ENCODE measurements around the gene ANKMY1. TPM values are rescaled to one million over a fixed set of nuclear protein-coding genes. Genes with fewer than 3 reads are reported as not detected.

Gene ANKMY1
- total and polyA plus RNA-seq, 2 experiments from 2014 or later = 9.2 to 11.1 TPM

GRCh38 chr2:240462073-240462706 is 95.6 kb downstream of the ANKMY1 start:
- Histone ChIP-seq H3K36me3 (replicated peaks; ENCODE audit: insufficient read depth, low read depth) (no peaks in the 10 kb centered on the region), H3K27ac (no peak overlapping the region), H2AFZ (no peak overlapping the region), H3K4me2 (no peak overlapping the region), H3K79me2 (no peaks in the 10 kb centered on the region), H3K4me3 (no peak overlapping the region), H3K27me3 (no peaks in the 10 kb centered on the region), H4K20me1 (ENCODE audit: insufficient read depth, poor library complexity, severe bottlenecking) (peaks cover 16% of the 10 kb centered on the region), H3K9me3 (ENCODE audit: low read depth) (no peaks in the 10 kb centered on the region), H3K4me1 (ENCODE audit: insufficient read depth) (peaks cover 7% of the 10 kb centered on the region), H3K9me2 (replicated peaks; ENCODE audit: insufficient read depth) (no peaks in the 10 kb centered on the region)
- no peak for DNase-seq (ENCODE audit: low spot score)
- 96% methylated on average over 37 of the region's 41 CpGs for WGBS (ENCODE audit: low lambda C conversion rate, missing lambda C conversion rate)
- no peak for TF ChIP-seq EZH2 (IDR thresholded peaks at IDR 0.05; ENCODE audit: borderline replicate concordance)
- TF ChIP-seq EZH2phosphoT487 (IDR thresholded peaks at IDR 0.05; ENCODE audit: low read depth, severe bottlenecking, unreplicated experiment) = no peak
- TF ChIP-seq CTCF (IDR thresholded peaks at IDR 0.05; ENCODE audit: poor library complexity) = no peak

- no peaks in the 10 kb centered on the region for H3K9me3 ChIP-seq (ENCODE audit: low read depth)
- no peak overlapping the region for H3K27ac ChIP-seq
- H3K4me1 ChIP-seq (ENCODE audit: insufficient read depth) = peaks cover 8% of the 10 kb centered on the region
- H3K36me3 ChIP-seq (replicated peaks; ENCODE audit: insufficient read depth, low read depth) = no peaks in the 10 kb centered on the region
- H3K79me2 ChIP-seq = no peaks in the 10 kb centered on the region
- 96% methylated on average over 17 of the region's 17 CpGs for WGBS (ENCODE audit: low lambda C conversion rate, missing lambda C conversion rate)
- H3K4me3 ChIP-seq = no peak overlapping the region
- H3K4me2 ChIP-seq = no peak overlapping the region
- peaks cover 22% of the 10 kb centered on the region for H4K20me1 ChIP-seq (ENCODE audit: insufficient read depth, poor library complexity, severe bottlenecking)
- no peaks in the 10 kb centered on the region for H3K27me3 ChIP-seq
- no peak for TF ChIP-seq CTCF (IDR thresholded peaks at IDR 0.05; ENCODE audit: poor library complexity)
- no peak for TF ChIP-seq EZH2 (IDR thresholded peaks at IDR 0.05; ENCODE audit: borderline replicate concordance)
- TF ChIP-seq EZH2phosphoT487 (IDR thresholded peaks at IDR 0.05; ENCODE audit: low read depth, severe bottlenecking, unreplicated experiment) = no peak
- no peaks in the 10 kb centered on the region for H3K9me2 ChIP-seq (replicated peaks; ENCODE audit: insufficient read depth)
- no peak overlapping the region for H2AFZ ChIP-seq
- no peak for DNase-seq (ENCODE audit: low spot score)
These were observed 96.2 kb downstream of the ANKMY1 start for GRCh38 chr2:240461471-240462072.

- H3K27me3 ChIP-seq = no peaks in the 10 kb centered on the region
- H2AFZ ChIP-seq = no peak overlapping the region
- no peak overlapping the region for H3K27ac ChIP-seq
- DNase-seq (ENCODE audit: low spot score) = no peak
- no peaks in the 10 kb centered on the region for H3K36me3 ChIP-seq (replicated peaks; ENCODE audit: insufficient read depth, low read depth)
- no peaks in the 10 kb centered on the region for H3K9me3 ChIP-seq (ENCODE audit: low read depth)
- H3K4me3 ChIP-seq = no peak overlapping the region
- H3K4me1 ChIP-seq (ENCODE audit: insufficient read depth) = peaks cover 13% of the 10 kb centered on the region
- no peaks in the 10 kb centered on the region for H3K9me2 ChIP-seq (replicated peaks; ENCODE audit: insufficient read depth)
- no peaks in the 10 kb centered on the region for H3K79me2 ChIP-seq
- H3K4me2 ChIP-seq = no peak overlapping the region
- no peak for TF ChIP-seq EZH2phosphoT487 (IDR thresholded peaks at IDR 0.05; ENCODE audit: low read depth, severe bottlenecking, unreplicated experiment)
- no peak for TF ChIP-seq CTCF (IDR thresholded peaks at IDR 0.05; ENCODE audit: poor library complexity)
- no peak for TF ChIP-seq EZH2 (IDR thresholded peaks at IDR 0.05; ENCODE audit: borderline replicate concordance)
- peaks cover 28% of the 10 kb centered on the region for H4K20me1 ChIP-seq (ENCODE audit: insufficient read depth, poor library complexity, severe bottlenecking)
- WGBS (ENCODE audit: low lambda C conversion rate, missing lambda C conversion rate) = 95% methylated on average over 16 of the region's 16 CpGs
These were observed 96.9 kb downstream of the ANKMY1 start for GRCh38 chr2:240460781-240461431.

Measured in hepatocyte (in vitro differentiated cells).